ENCODE results near the gene CACNA1H.

CACNA1H gene

GRCh38 chr16:1206326-1206725 is 53.4 kb downstream of the CACNA1H start:
- no peak overlapping the region for H3K4me3 ChIP-seq
- TF ChIP-seq CTCF (IDR thresholded peaks at IDR 0.05): no peak
- DNase-seq (ENCODE audit: low spot score): no peak
- no peak overlapping the region for H3K27ac ChIP-seq

- no peak for TF ChIP-seq CTCF (IDR thresholded peaks at IDR 0.05)
- H3K27ac ChIP-seq: no peak overlapping the region
- H3K4me3 ChIP-seq: no peak overlapping the region
These were observed 53.9 kb downstream of the CACNA1H start for GRCh38 chr16:1206786-1207185.

GRCh38 chr16:1208239-1208830 is 55.4 kb downstream of the CACNA1H start:
- Histone ChIP-seq H3K4me3 (no peak overlapping the region), H3K27ac (no peak overlapping the region)
- no peak for TF ChIP-seq CTCF (IDR thresholded peaks at IDR 0.05)
- no peak for DNase-seq (ENCODE audit: low spot score)

More at GRCh38 chr16:1206786-1207185, 53.9 kb downstream of the CACNA1H start:
- DNase-seq (ENCODE audit: low spot score): no peak

- TF ChIP-seq CTCF (IDR thresholded peaks at IDR 0.05): no peak
These were observed 56.2 kb downstream of the CACNA1H start for GRCh38 chr16:1209081-1209480.

GRCh38 chr16:1210461-1210860 is 57.6 kb downstream of the CACNA1H start:
- no peak overlapping the region for H3K4me3 ChIP-seq
- H3K27ac ChIP-seq: no peak overlapping the region
- DNase-seq (ENCODE audit: low spot score): no peak
- TF ChIP-seq CTCF (IDR thresholded peaks at IDR 0.05): no peak

More at GRCh38 chr16:1209081-1209480, 56.2 kb downstream of the CACNA1H start:
- Histone ChIP-seq H3K4me3 (no peak overlapping the region), H3K27ac (no peak overlapping the region)
- no peak for DNase-seq (ENCODE audit: low spot score)

GRCh38 chr16:1211451-1212268 is 58.8 kb downstream of the CACNA1H start:
- no peak overlapping the region for H3K27ac ChIP-seq
- DNase-seq (ENCODE audit: low spot score): no peak
- TF ChIP-seq CTCF (IDR thresholded peaks at IDR 0.05): no peak
- no peak overlapping the region for H3K4me3 ChIP-seq
